Colonic mucosa (tissue), 4 donors: Measurements from ENCODE around the gene ARHGAP10. TPM values are rescaled to one million over a fixed set of nuclear protein-coding genes. Genes with fewer than 3 reads are reported as not detected.

Experiments
- DNase-seq: peaks from one replicate; pipeline ENCODE4 v3.0.0-alpha.2; 2020
- H3K27ac ChIP-seq: fragments of 200-600 bp; one replicate; pipeline ENCODE4 v1.8.0; 2021
- H3K27me3 ChIP-seq: fragments of 200-600 bp; one replicate; pipeline ENCODE4 v1.8.0; 2021
- H3K36me3 ChIP-seq: fragments of 200-600 bp; one replicate; pipeline ENCODE4 v1.8.0; 2021
- H3K4me1 ChIP-seq: fragments of 200-600 bp; one replicate; pipeline ENCODE4 v1.8.0; 2021; ENCODE audit warnings: mild to moderate bottlenecking
- H3K4me3 ChIP-seq: fragments of 200-600 bp; one replicate; pipeline ENCODE4 v1.8.0; 2021
- H3K9ac ChIP-seq, 2 donors: one replicate each; pipeline ENCODE4 v1.7.0; 2013; ENCODE audit warnings: control low read depth in 2 of 2, low read depth in 2 of 2, low read length in 2 of 2
- H3K9me3 ChIP-seq: fragments of 200-600 bp; one replicate; pipeline ENCODE4 v1.8.0; 2021
- intact Hi-C: fragments of 100-400 bp; cut with DNase I; formaldehyde crosslinking; loops from one replicate; pipeline ENCODE4 v1.14.1; 2022
- total RNA-seq, 2 donors: library from RNA; stranded (reverse); fragmentation: NEBNext Ultra II Directional in 1 of 2; extraction: Animal tissue kit (Norgen Biotek cat#: 25700) in 1 of 2; gene quantifications; one replicate each; pipeline ENCODE4 v1.2.1, GENCODE V29; 2021
- TF ChIP-seq, protein P1 (sequence below): fragments of 200-600 bp; IDR thresholded peaks from one replicate; pipeline ENCODE4 v1.8.0; 2022; ENCODE audit warnings: antibody characterized with exemption, mild to moderate bottlenecking
- donor health status: healthy.
- donor health status: DM: no; HTN: no; CAD: no.
- donor health status: DM: no; HTN: no; CAD: no.

Gene ARHGAP10
- total RNA-seq, 2 donors from 2014 or later: 4.4 to 7.1 TPM

DNA sequence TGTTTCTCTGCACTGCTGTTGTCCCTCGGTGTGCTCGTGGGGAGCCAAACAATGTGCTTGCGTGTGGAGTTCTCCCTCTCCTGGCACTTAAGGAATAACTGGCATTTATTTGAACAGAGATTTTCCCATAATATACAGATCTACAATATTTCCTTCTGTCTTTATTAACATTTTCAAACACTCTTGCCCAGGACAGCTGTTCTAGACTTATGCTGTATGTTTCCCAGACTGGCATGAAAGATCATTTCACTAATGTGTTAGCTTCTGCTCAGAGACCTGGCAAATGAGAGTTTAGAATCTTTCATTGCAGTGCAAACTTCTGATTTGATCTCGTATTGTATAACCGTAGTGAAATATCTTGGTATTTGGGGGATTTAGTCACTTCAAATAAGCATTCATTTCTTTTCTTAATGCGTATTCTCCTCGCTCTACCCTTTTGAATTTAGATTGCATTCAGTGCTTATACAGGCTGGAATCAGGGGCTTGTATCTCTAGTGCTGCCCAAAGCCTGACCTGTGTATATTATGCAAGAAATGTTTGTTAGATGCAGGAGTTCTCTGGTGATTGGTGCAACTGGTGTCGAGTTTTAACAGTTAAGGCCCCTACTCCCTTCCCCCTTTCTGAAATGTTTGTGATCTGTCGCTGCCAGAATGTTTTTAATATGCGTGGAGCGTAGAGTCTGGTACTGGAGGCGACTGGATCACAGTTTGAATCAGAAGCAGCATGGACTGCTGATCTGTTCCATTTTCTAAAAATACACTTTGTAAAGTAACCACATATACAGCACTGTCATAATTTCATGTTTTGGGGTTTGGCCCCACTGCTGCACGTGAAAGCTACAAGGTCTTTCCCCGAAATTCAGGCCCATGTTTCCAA, 326.3 kb downstream of the ARHGAP10 start:
- no peaks in the 10 kb centered on the region for H3K9me3 ChIP-seq
- no peak overlapping the region for H3K27ac ChIP-seq
- no peak overlapping the region for H3K9ac ChIP-seq
- intact Hi-C loops: loop anchor here (10.0 kb wide), 1 partner anchor 113 kb away; no protein-coding TSS in a partner anchor
- H3K4me3 ChIP-seq: no peak overlapping the region
- no peaks in the 10 kb centered on the region for H3K27me3 ChIP-seq
- TF ChIP-seq, protein P1, sequence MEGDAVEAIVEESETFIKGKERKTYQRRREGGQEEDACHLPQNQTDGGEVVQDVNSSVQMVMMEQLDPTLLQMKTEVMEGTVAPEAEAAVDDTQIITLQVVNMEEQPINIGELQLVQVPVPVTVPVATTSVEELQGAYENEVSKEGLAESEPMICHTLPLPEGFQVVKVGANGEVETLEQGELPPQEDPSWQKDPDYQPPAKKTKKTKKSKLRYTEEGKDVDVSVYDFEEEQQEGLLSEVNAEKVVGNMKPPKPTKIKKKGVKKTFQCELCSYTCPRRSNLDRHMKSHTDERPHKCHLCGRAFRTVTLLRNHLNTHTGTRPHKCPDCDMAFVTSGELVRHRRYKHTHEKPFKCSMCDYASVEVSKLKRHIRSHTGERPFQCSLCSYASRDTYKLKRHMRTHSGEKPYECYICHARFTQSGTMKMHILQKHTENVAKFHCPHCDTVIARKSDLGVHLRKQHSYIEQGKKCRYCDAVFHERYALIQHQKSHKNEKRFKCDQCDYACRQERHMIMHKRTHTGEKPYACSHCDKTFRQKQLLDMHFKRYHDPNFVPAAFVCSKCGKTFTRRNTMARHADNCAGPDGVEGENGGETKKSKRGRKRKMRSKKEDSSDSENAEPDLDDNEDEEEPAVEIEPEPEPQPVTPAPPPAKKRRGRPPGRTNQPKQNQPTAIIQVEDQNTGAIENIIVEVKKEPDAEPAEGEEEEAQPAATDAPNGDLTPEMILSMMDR: no peak
- no peaks in the 10 kb centered on the region for H3K36me3 ChIP-seq
- no peak for DNase-seq
- peaks cover 8% of the 10 kb centered on the region for H3K4me1 ChIP-seq

DNA sequence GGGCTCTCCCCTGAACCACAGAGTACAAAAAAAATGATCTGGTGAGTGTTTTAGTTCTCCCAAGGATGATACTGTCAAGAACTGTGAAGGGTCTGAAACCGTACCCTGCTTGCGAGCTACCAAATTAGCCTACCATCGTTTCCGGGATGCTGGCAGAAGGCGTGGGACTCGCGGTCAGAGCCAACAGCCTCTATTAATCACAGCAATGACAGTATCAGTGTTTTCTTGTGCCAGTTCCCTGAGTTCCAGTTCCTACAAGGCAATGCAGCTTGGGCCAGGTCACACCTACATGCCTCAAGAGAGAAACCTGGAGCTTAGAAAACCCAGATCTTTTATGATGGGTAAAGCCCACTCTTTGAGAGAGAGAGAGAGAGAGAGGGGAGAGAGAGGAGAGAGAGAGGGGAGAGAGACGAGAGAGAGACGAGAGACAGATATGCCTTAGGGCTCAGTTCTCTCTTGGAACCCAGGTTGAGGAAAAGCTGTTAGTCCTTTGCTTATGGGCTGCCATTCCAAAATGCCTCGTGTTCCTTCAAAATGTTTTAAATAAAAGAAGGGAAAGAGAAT, 327.8 kb downstream of the ARHGAP10 start:
- Histone ChIP-seq H3K9me3 (no peaks in the 10 kb centered on the region), H3K36me3 (no peaks in the 10 kb centered on the region), H3K27me3 (no peaks in the 10 kb centered on the region), H3K4me3 (no peak overlapping the region), H3K4me1 (peaks cover 8% of the 10 kb centered on the region), H3K9ac (no peak overlapping the region), H3K27ac (no peak overlapping the region)
- TF ChIP-seq, protein P1: no peak
- intact Hi-C loops: loop anchor here (10.0 kb wide), 1 partner anchor 115 kb away; no protein-coding TSS in a partner anchor
- no peak for DNase-seq

DNA sequence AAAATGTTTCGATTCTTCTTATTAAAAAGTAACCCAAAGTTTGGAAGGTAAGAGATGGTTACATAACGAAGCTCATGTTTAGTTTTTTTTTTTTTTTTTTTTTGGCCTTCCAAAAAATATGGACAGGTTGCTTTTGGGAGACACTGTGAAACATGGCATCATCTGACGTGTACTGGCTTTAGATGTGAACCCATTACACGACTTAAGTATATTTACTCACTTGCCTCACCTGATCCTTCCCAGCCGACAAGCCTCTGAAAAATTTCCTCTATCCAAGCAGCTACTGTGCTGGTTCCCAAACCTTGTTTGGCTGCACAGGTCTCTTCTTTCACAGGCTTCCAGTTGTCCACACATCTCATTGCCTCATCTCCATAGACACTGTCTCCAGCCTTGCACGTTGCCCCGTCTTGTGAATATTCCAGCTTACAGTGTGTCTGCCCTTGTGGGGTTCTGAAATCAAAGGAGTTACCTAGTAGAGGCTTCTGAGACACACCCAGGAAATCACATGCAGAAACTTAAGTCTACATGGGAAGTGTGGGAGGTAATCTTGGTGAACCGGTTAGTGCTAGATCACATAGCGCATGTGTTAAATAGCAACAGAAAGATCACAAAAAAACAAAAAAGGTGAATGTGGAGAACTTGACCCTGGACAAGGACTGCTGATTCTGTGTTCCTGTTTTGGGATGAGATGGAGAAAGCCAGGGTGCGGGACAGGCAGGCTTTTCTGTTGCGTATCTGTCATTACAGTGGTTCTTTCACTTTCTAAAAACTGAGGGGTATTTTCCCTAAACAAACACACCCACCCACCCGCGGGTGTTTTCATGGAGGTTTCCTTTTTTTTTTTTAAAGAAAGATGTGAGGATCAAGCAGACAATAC, 328.6 kb downstream of the ARHGAP10 start:
- peak; percentile 31 for DNase-seq
- peak overlapping the region in 1 of 2 donors; percentile 24 for H3K9ac ChIP-seq
- intact Hi-C loops: no loop called here
- no peaks in the 10 kb centered on the region for H3K27me3 ChIP-seq
- TF ChIP-seq, protein P1: no peak
- H3K4me1 ChIP-seq: peaks cover 8% of the 10 kb centered on the region
- H3K36me3 ChIP-seq: no peaks in the 10 kb centered on the region
- no peaks in the 10 kb centered on the region for H3K9me3 ChIP-seq
- H3K27ac ChIP-seq: no peak overlapping the region
- no peak overlapping the region for H3K4me3 ChIP-seq

DNA sequence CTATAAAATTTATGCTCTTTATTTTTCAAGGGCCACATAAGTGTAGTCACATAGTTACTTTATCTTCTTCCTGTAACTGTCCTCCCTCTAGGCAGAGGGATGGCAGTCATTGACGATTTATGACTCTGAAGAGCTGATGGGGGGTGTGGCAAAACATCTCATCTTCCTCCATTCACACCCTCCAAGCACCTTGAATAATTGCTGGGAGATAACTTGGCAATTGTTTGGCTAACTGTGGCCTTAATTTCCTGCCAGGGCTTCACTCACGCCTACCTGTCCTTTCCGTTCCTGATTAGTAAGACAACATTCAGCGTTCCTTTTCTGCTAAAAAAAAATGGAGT, 329.2 kb downstream of the ARHGAP10 start:
- Histone ChIP-seq H3K9me3 (no peaks in the 10 kb centered on the region), H3K36me3 (no peaks in the 10 kb centered on the region), H3K9ac (no peak overlapping the region), H3K27ac (no peak overlapping the region), H3K4me1 (peaks cover 8% of the 10 kb centered on the region), H3K4me3 (no peak overlapping the region), H3K27me3 (no peaks in the 10 kb centered on the region)
- TF ChIP-seq, protein P1: no peak
- intact Hi-C loops: no loop called here
- no peak for DNase-seq

DNA sequence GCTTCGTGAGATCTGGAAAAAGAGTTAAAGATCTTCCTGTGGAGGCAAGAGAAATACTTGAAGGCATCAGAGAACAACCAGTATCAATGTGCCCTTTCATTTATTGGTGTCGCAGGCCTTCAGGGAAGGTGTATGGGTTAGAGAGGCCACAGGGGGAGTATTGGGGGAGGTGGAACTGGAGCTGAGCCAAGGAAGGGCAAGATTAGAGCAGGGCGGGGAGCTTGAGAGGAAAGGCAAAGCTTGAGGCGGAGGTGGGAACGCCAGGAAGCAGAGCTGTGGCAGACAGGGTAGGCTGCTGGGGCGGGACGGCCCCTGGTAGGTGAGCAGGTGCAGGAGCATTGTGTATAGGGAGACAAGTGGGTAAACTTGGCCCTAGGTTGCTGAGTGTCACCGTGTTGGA, 329.9 kb downstream of the ARHGAP10 start:
- TF ChIP-seq, protein P1: no peak
- no peaks in the 10 kb centered on the region for H3K36me3 ChIP-seq
- DNase-seq: peak; percentile 53
- no peaks in the 10 kb centered on the region for H3K27me3 ChIP-seq
- no peaks in the 10 kb centered on the region for H3K9me3 ChIP-seq
- no peak overlapping the region for H3K27ac ChIP-seq
- peaks cover 6% of the 10 kb centered on the region for H3K4me1 ChIP-seq
- no peak overlapping the region for H3K4me3 ChIP-seq
- intact Hi-C loops: no loop called here
- H3K9ac ChIP-seq: no peak overlapping the region
